ENCODE measurements around the gene CEBPB.

The CEBPB gene

DNA sequence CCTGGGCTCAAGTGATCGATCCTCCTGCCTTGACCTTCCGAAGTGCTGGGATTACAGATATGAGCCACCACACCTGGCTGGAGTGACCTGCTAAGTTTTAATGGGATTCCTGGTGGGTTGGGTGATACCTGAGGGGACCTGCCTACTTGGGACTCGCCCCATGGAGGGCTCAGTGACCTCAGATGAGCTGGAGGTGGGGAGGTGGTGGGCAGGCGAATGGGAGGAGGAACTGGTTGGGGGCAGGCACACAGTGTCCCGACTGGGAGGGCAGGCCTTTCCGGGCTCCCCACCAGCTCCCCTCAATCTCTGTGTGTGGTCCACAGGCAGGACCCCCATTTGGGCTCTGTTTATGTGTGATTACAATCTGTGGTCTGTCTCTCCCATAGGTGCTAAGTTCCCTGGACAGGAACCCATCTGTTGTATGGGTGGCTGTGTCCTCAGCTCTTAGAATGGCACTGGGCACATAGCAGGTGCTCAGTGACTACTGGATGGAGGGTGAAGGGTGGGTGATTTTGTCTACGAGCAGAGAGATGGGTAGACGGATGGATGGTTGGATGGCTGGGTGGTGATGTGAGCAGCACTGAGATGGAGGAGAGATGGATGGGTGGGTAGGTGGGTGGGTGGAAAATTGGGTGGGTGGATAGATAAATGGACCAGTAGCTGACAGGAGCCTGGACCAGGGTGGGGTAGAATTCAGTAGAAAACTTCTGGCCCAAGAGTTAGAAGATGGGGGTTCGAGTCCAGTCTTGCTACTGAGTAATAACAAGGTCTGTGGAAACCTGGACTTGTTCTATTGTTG is 23.8 kb downstream of the CEBPB start:
- no peak for DNase-seq

DNA sequence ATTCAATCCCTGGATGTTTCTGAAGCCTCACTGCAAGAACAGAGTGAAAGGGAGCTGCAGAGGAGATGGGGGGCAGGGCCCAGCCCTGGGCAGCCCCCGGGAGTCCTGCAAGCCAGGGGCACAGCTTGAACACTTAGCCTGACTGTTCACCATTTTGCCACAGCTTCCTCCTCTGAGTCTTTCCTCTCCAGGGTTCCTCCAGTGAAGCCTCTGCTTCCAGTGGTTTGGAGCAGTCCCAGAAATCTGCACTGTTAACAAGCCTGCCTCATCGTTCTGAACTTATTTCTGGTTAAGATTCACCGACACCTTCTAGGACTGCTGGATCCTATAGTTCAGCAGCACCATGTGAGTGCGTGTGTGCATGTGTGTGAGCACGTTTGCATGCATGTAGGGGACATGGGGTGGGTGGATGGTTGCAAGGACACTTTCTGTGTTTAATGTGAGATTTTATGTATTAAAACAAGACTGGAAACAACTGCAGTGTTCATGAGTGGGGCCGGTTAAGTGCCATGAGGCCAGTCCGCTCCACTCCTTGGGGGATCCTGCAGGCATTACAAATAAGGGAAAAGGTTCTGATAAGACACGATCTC is 24.6 kb downstream of the CEBPB start:
- no peak for DNase-seq

DNA sequence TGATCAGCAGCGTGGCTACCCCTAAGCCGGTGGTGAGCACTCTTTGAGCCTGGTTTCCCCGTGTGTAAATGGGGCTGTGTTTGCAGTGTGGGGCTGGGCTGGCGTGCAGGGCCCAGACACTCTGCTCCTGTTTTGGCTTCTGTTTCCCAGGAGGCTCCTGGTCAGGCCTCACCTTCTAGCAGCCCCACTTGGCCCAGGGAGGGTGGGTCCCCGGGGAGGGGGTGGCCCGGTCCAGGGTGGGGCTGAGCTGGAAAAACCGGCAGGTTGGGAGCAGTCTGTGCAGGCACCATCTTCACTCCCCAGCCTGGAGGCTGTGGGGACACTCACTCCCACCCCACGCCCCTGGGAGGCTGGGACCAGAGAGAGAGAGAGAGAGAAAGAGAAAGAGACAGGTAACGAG is 25.3 kb downstream of the CEBPB start:
- no peak for DNase-seq

DNA sequence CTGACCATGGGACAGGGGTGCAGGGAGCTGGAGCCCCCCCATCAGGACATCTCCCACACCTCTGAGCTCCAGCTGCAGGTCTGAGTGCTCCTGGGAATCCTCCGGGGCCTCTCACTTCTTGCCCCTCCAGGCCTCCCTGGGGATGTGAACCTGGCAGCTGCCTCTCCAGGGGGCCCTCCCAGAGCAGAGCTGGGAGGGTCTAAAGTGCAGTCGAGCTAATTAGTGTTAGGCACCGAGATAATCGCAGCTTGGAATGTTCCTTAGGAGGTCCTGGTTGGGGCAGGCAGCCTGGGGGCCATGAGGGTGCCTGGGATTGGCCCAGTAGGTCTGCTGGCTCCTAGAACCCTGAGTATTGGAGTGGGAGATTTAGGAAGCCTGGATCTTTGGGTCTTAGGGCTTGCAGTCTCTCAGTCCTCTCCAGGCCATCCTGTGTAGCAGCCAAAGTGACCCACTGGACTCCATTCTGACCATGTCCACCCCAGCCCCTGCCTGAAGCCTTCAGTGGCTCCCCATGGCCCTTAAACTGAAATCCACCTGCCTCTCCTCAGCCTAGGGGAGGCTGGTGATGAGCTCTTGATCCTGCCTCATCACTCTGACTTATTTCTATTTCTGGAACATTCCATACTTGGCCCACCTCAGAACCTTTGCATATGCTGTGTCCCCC is 26.0 kb downstream of the CEBPB start:
- DNase-seq, result no peak

GRCh38 chr20:50217207-50217949 is 26.7 kb downstream of the CEBPB start:
- DNase-seq, result no peak

DNA sequence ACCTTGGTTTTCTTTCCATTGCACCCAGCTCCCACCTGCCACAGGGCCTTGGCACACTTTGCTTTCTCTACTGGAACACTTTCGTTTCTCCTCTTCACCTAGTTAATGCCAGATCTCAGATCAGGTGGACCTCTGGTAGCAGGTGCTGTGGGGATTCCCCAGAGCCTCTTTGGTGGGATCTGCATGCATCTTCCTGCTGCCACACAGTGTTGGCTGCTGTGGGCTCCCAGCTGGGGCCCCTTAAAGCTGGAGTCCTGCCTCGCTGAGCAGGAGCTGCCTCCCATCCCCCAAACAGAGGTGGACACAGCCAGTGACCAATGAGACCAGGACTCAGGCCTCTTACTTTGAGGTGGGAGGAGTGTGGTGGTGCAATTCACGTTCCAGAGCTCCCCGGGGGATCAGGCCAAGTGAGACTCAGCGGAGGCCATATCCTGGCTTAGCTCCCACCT is 28.4 kb downstream of the CEBPB start:
- no peak for DNase-seq

DNA sequence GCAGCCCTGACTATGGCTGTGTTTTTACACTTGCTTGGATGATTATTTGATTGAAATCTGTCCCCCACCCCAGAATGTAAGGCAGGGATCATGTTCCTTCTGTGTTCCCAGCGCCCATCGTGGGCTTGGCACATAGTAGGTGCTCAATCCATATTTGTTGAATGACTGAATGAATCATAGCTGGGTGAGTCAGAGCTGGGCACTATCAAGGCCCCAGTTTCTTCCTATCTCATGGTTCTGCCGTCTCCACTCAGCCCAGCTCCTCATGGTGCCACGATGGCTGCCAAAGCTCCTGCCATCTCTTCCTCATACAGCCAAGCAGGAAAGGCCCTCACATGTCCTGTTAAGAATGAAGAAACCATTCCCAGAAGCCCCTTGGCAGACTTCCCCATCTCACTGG is 29.0 kb downstream of the CEBPB start:
- DNase-seq, result no peak

DNA sequence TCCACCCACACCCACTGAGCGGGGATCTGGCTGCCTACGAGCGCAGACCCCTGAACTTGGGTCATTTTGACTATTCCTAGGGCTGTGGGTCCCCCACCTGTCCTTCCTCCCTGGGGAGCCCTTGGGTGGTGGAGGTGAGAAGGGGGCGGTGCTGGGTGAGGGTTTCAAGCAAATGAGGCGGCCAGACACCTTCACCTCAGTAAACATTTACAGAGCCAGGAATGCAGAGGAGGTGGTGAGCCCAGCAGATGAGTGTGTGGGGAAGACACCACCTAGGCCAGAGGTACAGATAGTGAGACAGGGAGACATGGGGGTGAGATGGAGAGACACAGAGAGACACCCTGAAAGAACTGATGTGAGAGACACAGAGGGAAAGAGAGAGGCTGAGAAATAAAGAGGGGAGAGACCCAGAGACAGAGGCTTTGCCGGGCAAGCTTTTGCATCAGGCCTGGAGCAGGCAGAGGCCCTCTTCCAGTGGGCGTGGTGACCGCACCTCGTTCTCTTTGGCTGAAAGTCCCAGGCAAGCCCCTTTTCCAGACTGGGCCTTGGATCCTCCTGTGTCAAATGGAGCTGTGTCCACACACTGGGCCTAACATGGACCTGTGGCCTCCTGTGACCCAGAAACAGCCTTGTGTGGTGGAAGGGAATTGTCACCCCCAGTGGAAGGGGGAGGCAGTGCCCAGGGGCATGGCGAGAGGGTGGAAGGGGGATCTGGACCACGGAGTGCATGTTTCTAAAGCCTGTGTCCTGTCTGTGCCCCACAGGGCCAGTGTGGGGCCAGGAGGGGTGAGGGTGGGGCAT is 29.7 kb downstream of the CEBPB start:
- no peak for DNase-seq

DNA sequence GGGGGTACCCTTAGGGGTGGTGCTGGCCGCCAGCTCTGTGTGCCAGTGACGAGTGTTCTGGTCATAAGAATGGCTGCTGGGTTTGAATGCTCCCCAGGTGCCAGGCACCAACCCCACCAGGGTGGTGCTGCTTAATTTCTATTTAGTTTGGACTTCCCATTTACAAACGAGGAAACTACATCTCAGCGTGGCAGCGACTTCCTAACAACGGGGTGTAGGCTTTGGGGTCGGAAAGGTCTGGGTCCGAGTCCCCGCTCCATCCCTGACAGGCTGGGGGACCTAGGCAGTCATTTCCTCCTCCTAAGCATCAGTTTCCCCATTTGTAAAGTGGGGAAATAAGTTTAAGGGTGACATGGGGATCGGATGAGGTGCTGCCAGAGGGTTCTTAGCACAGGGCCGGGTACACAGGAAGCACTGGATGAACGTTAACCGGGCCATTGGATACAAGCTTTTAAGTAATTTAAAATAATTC is 30.3 kb downstream of the CEBPB start:
- DNase-seq, result no peak

DNA sequence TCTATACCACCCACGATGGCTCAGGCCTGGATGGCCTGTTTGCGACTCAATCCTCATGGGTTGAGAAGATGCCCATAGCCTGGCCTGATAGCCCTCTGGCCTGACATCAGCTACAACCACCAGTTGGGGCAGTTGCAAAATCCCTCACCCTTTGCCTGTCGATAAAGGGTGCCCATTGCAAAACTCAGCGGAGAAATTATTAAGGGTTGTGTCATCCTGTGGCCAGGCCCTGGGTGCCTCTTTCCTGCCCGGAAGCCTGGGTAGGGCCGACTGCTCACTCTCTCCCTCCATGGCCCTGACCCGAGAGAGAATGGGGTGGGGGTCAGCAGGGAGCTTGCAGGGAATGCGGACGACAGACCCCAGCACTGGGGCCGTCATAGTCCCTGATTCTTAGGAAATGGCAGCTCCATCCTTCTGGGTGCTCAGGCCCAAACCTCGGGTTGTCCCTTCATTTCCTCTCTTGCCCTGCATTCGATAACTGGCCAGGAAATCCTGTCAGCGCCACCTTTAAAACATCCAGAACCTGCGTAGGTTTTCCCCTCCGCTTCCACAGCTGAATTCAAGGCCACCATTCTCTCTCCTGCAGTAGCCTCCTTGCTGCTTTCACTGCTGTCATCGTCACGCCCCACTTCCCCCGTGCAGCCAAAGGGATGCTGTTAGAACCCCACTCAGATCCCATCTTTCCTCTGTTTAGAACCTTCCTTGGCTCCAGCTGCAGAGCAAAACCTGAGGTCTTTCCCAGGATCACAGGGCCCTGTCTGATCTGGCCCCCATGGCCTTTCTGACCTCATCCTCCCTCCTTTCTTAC is 31.1 kb downstream of the CEBPB start:
- no peak for DNase-seq

DNA sequence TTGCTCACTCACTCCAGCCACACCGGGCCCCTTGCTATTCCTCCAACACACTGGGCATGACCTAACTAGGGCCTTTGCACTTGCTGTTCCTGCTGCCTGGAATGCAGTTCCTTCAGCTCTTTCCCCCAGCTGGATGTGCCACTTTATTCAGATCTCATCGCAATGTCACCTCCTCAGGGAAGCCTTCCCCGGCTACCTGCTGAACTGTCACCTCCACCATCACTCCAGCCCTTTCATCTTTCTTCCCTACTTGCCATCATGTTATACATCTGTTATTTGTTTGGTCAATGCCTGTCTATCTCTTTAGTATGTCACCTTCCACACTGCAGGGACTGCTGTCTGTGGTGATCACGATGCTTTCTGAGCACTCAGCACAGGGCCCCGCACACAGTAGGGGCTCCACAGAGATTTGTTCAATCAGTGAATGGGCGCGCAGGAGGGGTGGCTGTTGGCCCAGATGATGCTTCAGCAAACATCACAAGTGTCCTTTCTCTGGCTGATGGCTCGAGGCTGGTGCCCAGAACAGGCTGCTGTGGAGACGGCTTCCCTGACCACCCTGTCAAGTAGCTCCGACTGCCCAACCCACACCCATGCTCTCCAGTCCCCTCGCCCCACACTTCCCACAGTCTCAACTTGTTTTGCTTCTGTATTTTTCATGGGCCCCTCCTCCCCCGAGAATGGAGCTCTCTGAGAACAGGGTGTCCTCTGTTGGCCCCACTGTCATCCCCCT is 31.8 kb downstream of the CEBPB start:
- DNase-seq, result no peak

DNA sequence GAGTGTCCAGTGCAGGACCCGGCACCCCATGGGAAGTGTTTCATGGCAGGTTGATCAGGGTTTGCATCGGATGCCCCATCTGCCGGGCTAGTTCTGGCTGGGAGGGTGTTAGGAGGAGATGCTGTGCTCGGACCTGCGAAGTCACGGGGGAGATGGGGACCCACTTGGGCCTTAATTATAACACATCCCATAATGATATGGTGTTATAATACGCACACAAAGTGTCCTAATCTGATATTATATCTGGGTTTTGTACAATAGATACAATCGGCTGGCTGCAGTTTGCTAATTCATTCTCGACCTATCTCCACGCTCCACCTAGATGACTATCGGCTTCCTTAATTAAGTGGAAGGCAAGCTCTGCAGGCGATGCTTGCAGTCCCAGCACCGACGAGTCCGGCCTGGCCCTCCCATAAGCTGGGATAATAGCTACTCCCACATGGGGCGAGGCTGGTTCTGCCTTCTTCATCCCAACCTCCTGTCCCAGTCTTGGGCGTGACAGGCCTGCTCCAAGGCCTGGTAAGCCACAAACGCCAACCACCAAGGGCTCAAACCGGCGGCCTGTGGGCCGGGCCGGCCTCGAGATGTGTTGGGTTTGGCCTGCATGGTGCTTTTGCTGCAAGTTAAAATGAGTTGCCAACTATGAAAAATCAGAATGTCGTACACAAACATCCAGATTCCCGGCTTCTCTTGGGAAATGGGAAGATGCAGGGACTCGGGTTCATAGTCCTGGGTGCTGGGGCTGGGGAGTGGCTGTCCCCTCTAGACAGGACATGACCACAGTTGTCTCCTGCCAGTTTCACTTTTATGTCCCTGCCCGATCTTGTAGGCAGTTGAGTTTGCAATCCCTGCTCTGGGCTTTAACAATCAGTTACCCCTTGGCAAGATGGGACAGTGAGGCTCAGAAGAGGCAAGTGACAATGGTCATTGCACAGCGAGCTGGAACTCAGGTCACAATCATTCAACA is 32.7 kb downstream of the CEBPB start:
- no peak for DNase-seq

- no peak for DNase-seq
Observed at GRCh38 chr20:50224052-50224451, 33.4 kb downstream of the CEBPB start.

DNA sequence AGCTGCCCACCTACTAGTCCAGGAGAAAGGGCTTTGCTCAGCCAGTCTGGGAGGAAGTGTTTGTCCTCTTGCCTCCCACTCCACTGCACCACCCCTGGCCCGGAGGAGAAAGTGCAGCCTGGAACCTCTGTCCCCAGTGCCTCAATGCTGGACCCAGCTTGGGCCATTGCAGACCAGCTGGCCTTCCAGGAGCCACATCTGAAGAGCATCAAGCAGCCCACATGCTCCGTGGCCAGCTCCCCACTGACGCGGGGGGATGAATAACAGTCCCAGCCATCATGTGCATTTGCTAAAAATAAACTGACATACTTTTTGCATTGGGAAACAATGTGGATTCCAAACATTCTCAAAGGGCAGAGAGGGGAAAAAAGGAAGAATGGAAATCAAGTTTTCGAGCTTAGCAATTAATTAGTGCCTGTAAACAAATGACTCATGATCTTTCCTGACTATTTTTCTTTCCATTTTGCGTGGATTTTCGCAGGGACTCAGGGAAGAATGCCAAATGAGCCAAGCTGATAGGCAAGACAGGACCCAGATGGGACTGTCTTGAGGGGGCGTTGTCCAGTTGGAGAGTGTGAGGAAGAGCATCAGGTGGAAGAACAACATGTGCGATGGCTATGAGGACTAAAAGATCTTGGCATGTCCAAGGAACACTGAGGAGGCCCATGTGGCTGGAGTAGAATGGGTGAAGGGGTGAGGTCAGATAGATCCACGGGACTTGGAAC is 34.1 kb downstream of the CEBPB start:
- DNase-seq, result no peak

DNA sequence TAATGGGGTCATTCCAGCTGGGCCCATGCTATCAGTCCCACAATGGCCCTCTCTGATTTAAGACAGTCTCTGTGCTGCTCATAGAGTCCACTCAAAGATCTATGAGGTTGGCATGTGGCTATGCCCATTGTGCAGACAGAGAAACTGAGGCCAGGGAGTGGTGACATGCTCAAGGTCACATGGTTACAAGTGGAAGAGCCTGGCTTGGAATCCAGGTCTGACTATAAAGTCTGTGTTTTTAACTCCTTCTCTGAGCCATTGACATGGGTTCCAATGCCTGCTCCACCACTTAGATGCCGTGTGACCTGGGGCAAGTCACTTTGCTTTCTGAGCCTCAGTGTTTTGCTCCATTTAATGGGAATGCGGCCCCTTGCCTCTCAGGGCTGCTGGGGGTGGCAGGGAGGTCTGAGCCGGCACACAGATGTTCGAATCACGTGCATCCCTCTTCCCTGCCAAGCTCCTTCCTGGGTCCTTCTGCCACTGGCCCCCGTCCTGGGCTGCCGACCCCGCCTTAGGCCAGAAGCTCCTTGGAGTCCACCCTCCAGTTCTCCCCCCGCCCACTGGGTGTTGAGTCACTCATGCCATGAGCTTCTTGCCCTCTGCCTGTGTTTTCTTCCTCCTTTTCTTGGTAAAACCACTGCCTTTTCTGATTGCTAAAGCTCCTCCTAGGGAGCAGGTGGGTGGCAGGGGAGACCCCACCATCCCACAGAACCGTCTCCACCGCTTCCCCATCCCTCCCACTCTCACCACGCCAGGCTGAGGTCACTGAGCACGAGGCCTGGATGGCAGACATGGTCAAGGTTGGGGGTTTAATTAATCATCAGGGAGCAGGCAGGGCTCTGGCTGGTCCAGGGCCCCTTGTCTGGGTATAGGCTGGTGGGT is 35.7 kb downstream of the CEBPB start:
- DNase-seq, result no peak

DNA sequence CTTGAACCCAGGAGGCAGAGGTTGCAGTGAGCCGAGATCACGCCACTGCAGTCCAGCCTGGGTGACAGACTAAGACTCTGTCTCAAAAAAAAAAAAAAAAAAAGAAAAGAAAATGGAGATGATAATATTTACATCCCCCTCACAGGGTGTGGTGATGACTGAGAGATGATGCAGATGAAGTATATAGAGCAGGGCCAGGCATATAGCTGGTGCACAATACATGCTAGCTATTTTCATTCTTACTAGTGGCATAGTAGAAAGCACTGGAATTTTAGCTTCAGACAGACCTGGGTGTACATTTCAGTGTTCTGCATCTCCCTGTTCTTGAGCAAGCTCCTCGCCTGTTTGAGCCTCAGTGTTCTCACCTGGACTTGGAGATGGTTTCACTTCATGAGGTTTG is 36.9 kb downstream of the CEBPB start:
- no peak for DNase-seq

DNA sequence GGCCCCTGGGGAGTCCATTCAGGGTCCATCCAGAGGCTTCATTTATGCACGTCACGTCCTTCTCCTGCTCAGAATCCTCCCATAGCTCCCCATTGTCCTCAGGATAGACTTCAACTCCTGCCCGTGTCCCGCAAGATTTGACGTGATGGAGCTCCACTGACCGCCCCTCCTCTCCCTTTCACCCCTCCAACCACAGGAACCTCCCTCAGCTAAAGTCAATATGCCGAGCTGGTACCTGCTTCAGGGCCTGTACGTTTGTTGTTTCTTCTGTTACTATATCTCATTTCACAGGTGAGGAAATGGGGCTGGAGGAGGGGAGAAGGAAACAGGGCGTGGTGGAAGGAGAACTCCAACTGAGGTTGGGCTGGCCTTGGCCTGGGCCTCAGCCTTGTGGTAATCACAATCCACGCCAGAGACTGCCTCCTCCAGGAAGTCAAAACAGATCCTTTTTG is 38.6 kb downstream of the CEBPB start:
- no peak for DNase-seq

DNA sequence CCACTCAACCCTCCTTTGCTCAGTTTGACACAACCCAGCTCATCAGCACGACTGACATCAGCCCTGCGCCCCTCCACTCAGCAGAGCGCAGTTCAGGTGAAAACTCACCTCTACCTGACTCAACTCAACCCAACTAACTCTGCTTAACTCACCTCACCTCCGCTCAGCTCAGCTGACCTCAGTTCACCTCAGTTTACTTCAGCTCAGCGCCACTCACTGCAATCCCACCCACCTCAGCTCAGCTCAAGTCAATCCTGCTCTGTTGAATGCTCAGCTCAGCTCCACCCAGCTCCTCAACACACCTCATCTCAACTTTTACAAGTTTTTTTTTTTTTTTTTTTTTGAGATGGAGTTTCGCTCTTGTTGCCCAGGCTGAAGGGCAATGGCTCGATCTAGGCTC is 39.6 kb downstream of the CEBPB start:
- DNase-seq, result no peak

Measured in midbrain (tissue), 1 donor.